Caco-2 (cell line): ENCODE results near the gene USP20. TPM values are rescaled to one million over a fixed set of nuclear protein-coding genes. Genes with fewer than 3 reads are reported as not detected.

ENCODE experiments used
- BruUV-seq: library from RNA; stranded (reverse); fragments of 400-500 nt; replicated peaks from 2 replicates; lab custom pipeline; 2021; lab: Mats Ljungman, UMichigan
- CTCF ChIA-PET: fragments of 300-600 bp; sonication (Branson Sonifier 250); formaldehyde crosslinking; loops from one replicate; lab custom pipeline; 2022; ENCODE audit warnings: antibody characterized with exemption; lab: Charles Lee
- POLR2A ChIA-PET: fragments of 300-600 bp; sonication (Branson Sonifier 250); formaldehyde crosslinking; loops from one replicate; lab custom pipeline; 2022; ENCODE audit warnings: antibody characterized with exemption; lab: Charles Lee
- DNase-seq, 2 experiments: peaks; one replicate each; pipeline versions ENCODE4 v3.0.0 to v3.0.0-alpha.2; 2020 to 2022
- H3K27me3 ChIP-seq: replicated peaks from 2 replicates; pipeline ENCODE4 v1.6.0; 2011; ENCODE audit warnings: low read length; ENCODE audit not compliant: control insufficient read depth, insufficient read depth
- H3K36me3 ChIP-seq: 2 replicates; pipeline ENCODE4 v1.5.1; 2011; ENCODE audit warnings: low read length; ENCODE audit not compliant: control insufficient read depth, insufficient read depth
- H3K4me1 ChIP-seq: fragments of 250-450 bp; sonication (Bioruptor Pico); 2 replicates; pipeline ENCODE4 v1.5.1; 2020; ENCODE audit warnings: mild to moderate bottlenecking
- H3K4me3 ChIP-seq: 2 replicates; pipeline ENCODE4 v1.5.1; 2011; ENCODE audit warnings: low read depth, mild to moderate bottlenecking, control low read depth, low read length
- H3K9me3 ChIP-seq: fragments of 250-450 bp; sonication (Bioruptor Pico); 2 replicates; pipeline ENCODE4 v1.5.1; 2020; ENCODE audit warnings: mild to moderate bottlenecking, moderate library complexity
- H3K27ac Mint-ChIP-seq: one replicate; pipeline ENCODE4 v1.8.0; 2022; ENCODE audit warnings: mixed read lengths; ENCODE audit not compliant: unreplicated experiment
- H3K27me3 Mint-ChIP-seq: one replicate; pipeline ENCODE4 v1.8.0; 2022; ENCODE audit warnings: mixed read lengths; ENCODE audit not compliant: insufficient read depth, unreplicated experiment
- H3K36me3 Mint-ChIP-seq: one replicate; pipeline ENCODE4 v1.8.0; 2022; ENCODE audit warnings: mild to moderate bottlenecking, mixed read lengths; ENCODE audit not compliant: insufficient read depth, unreplicated experiment
- H3K4me1 Mint-ChIP-seq: one replicate; pipeline ENCODE4 v1.8.0; 2022; ENCODE audit warnings: low read depth, mixed read lengths; ENCODE audit not compliant: unreplicated experiment
- H3K4me3 Mint-ChIP-seq: one replicate; pipeline ENCODE4 v1.8.0; 2022; ENCODE audit warnings: mild to moderate bottlenecking, moderate library complexity, mixed read lengths; ENCODE audit not compliant: unreplicated experiment
- H3K9me3 Mint-ChIP-seq: one replicate; pipeline ENCODE4 v1.8.0; 2022; ENCODE audit warnings: mixed read lengths; ENCODE audit not compliant: unreplicated experiment
- intact Hi-C: fragments of 100-400 bp; cut with micrococcal nuclease; formaldehyde crosslinking; loops from one replicate; pipeline ENCODE4 v1.10.0; 2022; ENCODE audit not compliant: unreplicated experiment
- total RNA-seq: library from RNA; stranded (reverse); gene quantifications from 2 replicates; pipeline ENCODE4 v1.2.3, GENCODE V29; 2022
- TF ChIP-seq, protein P1 (sequence below), 2 experiments: fragments of 200-600 bp in 1 of 2; IDR thresholded peaks; 1 replicate in 1 of 2; 2 replicates in 1 of 2; pipeline versions ENCODE4 v1.5.1 to v1.8.0; 2011 to 2022; ENCODE audit warnings: antibody characterized with exemption in 1 of 2, control low read depth in 1 of 2, inconsistent platforms in 1 of 2, low read depth in 1 of 2, low read length in 1 of 2, mild to moderate bottlenecking in 1 of 2, moderate library complexity in 1 of 2; ENCODE audit not compliant: insufficient read depth in 1 of 2, severe bottlenecking in 1 of 2, unreplicated experiment in 1 of 2

Gene USP20
- total RNA-seq, 1 experiment from 2014 or later = 13.9 TPM

DNA sequence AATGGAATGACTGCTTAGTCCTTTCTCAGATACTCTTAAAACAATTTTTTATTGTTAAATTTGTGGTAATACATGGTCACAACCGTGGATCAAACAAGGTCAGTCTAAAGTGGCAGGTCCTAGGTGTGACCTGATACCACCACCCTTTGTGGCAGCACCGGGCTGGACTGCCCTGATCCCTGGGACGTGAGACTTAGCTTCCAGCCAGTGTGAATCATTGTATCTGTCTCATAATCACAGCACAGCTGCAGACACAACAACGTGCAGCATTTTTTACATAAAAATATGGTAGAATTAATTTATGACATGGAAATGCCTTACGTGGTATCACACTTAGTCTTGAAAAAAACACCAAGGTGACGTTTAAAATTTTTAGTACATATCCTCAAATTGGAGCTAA, 24.5 kb upstream of the USP20 start:
- peak overlapping the region; percentile 35 for H3K4me3 Mint-ChIP-seq

DNA sequence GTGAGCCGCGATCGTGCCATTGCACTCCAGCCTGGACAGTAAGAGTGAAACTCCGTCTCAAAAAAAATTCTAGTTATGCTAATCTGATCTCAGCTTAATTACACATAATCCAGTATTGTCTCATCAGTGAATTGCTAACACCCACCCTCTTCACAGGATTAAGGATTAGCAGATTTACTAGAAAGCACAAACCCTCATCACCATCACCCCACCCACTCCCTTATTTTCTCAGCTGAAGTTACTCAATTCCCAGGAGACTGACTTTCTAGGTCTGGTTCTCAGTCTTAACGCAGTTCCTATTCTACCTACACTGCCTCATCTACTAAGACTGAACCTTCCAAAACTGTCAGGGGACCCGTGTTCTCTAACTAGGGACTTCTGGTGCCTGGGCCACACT, 23.3 kb upstream of the USP20 start:
- ChIA-PET POLR2A (interaction anchor here (0.6 to 1.1 kb wide), 2 partner anchors 9 to 22 kb away, joined by 3 read pairs; partner anchors contain the start of gene TOR1B), CTCF (no interaction called here)
- intact Hi-C loops = no loop called here
- Mint-ChIP-seq H3K27ac (peak overlapping the region; percentile 61), H3K36me3 (peaks cover 42% of the 10 kb centered on the region), H3K4me1 (peaks cover 25% of the 10 kb centered on the region), H3K4me3 (no peak overlapping the region), H3K27me3 (no peaks in the 10 kb centered on the region), H3K9me3 (no peaks in the 10 kb centered on the region)
- DNase-seq = no peak
- Histone ChIP-seq H3K27me3 (no peaks in the 10 kb centered on the region), H3K9me3 (no peaks in the 10 kb centered on the region), H3K4me3 (no peak overlapping the region), H3K36me3 (peaks cover 3% of the 10 kb centered on the region; the same call in 1 of the 2 replicates), H3K4me1 (peaks cover 30% of the 10 kb centered on the region)
- BruUV-seq = no TSS peak
- TF ChIP-seq, protein P1, sequence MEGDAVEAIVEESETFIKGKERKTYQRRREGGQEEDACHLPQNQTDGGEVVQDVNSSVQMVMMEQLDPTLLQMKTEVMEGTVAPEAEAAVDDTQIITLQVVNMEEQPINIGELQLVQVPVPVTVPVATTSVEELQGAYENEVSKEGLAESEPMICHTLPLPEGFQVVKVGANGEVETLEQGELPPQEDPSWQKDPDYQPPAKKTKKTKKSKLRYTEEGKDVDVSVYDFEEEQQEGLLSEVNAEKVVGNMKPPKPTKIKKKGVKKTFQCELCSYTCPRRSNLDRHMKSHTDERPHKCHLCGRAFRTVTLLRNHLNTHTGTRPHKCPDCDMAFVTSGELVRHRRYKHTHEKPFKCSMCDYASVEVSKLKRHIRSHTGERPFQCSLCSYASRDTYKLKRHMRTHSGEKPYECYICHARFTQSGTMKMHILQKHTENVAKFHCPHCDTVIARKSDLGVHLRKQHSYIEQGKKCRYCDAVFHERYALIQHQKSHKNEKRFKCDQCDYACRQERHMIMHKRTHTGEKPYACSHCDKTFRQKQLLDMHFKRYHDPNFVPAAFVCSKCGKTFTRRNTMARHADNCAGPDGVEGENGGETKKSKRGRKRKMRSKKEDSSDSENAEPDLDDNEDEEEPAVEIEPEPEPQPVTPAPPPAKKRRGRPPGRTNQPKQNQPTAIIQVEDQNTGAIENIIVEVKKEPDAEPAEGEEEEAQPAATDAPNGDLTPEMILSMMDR (IDR thresholded peaks at IDR 0.05; ENCODE audit: insufficient read depth in 1 of 2, low read depth in 1 of 2, low read length in 1 of 2, severe bottlenecking in 1 of 2, unreplicated experiment in 1 of 2) = no peak

More for the DNA sequence above, 24.5 kb upstream of the USP20 start:
- POLR2A ChIA-PET = interaction anchor here (0.5 kb wide), 1 partner anchor 10 kb away, joined by 3 read pairs; no protein-coding TSS in a partner anchor
- no peaks in the 10 kb centered on the region for H3K9me3 Mint-ChIP-seq
- no peaks in the 10 kb centered on the region for H3K27me3 Mint-ChIP-seq
- DNase-seq = no peak
- peaks cover 44% of the 10 kb centered on the region for H3K36me3 Mint-ChIP-seq
- peaks cover 25% of the 10 kb centered on the region for H3K4me1 Mint-ChIP-seq
- Histone ChIP-seq H3K9me3 (no peaks in the 10 kb centered on the region), H3K4me3 (no peak overlapping the region), H3K27me3 (no peaks in the 10 kb centered on the region), H3K36me3 (peaks cover 1% of the 10 kb centered on the region; the same call in 1 of the 2 replicates), H3K4me1 (peaks cover 30% of the 10 kb centered on the region)
- TF ChIP-seq, protein P1 (IDR thresholded peaks at IDR 0.05; ENCODE audit: insufficient read depth in 1 of 2, low read depth in 1 of 2, low read length in 1 of 2, severe bottlenecking in 1 of 2, unreplicated experiment in 1 of 2) = no peak
- CTCF ChIA-PET = interaction anchor here (0.8 to 1.0 kb wide), 2 partner anchors 58 to 187 kb away, joined by 3 read pairs; partner anchors contain the start of gene PTGES
- H3K27ac Mint-ChIP-seq = peak overlapping the region; percentile 35
- BruUV-seq = TSS peak; percentile 20
- intact Hi-C loops = no loop called here

DNA sequence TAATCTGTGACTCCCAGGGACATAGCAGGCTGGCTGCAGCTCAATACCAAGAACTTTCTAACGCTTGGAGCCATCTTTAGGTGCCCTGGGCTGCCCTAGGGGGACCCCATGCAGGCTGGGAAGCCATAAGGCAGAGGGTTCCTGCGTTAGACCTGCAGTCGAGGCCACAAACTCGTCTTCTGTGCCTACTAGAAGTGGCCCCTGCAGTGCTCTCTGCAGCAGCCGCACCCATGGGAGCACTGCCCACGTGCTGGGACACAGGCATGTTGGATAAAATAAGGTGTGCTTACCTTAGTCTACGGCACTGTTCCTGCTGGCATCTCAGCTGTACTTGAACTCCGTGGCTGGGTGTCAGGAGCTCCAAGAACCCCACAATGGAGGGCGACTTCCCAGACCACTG, 22.9 kb upstream of the USP20 start:
- peak overlapping the region; percentile 61 for H3K27ac Mint-ChIP-seq
- no peak overlapping the region for H3K4me3 ChIP-seq
- no peak overlapping the region for H3K4me3 Mint-ChIP-seq
- no peaks in the 10 kb centered on the region for H3K9me3 Mint-ChIP-seq
- no peak for DNase-seq
- H3K27me3 Mint-ChIP-seq = no peaks in the 10 kb centered on the region
- BruUV-seq = no TSS peak
- POLR2A ChIA-PET = interaction anchor here (0.5 to 1.1 kb wide), 2 partner anchors 9 to 22 kb away, joined by 3 read pairs; partner anchors contain the start of gene TOR1B
- H3K36me3 Mint-ChIP-seq = peaks cover 42% of the 10 kb centered on the region
- peaks cover 30% of the 10 kb centered on the region for H3K4me1 ChIP-seq
- H3K36me3 ChIP-seq = peaks cover 3% of the 10 kb centered on the region; the same call in 1 of the 2 replicates
- intact Hi-C loops = no loop called here
- H3K4me1 Mint-ChIP-seq = peaks cover 25% of the 10 kb centered on the region
- CTCF ChIA-PET = no interaction called here
- TF ChIP-seq, protein P1 (IDR thresholded peaks at IDR 0.05; ENCODE audit: insufficient read depth in 1 of 2, low read depth in 1 of 2, low read length in 1 of 2, severe bottlenecking in 1 of 2, unreplicated experiment in 1 of 2) = no peak
- no peaks in the 10 kb centered on the region for H3K9me3 ChIP-seq
- H3K27me3 ChIP-seq = no peaks in the 10 kb centered on the region
